Panc1 (cell line): ENCODE results near the gene SIRT5. TPM values are rescaled to one million over a fixed set of nuclear protein-coding genes. Genes with fewer than 3 reads are reported as not detected.

Experiments used
- ATAC-seq: fragments of 200-7000 bp; cut with Tn5 transposase; 2 replicates; pipeline ENCODE4 v1.9.1; 2020; ENCODE audit warnings: mild to moderate bottlenecking, moderate library complexity
- Bru-seq: library from RNA; stranded (reverse); fragments of 400-500 nt; gene quantifications from one replicate; lab custom pipeline; 2021; lab: Mats Ljungman, UMichigan
- BruChase-seq, 2 experiments: library from RNA; stranded (reverse); fragments of 400-500 nt; gene quantifications; one replicate each; lab custom pipeline; 2021; lab: Mats Ljungman, UMichigan
- BruUV-seq: library from RNA; stranded (reverse); fragments of 400-500 nt; replicated peaks from 2 replicates; lab custom pipeline; 2021; lab: Mats Ljungman, UMichigan
- CTCF ChIA-PET: fragments of 300-600 bp; sonication (Branson Sonifier 250); formaldehyde crosslinking; loops from one replicate; lab custom pipeline; 2022; ENCODE audit warnings: antibody characterized with exemption; lab: Charles Lee
- POLR2A ChIA-PET: fragments of 300-600 bp; sonication (Branson Sonifier 250); formaldehyde crosslinking; loops from one replicate; lab custom pipeline; 2022; ENCODE audit warnings: antibody characterized with exemption; lab: Charles Lee
- DNase-seq: peaks from one replicate; pipeline ENCODE4 v3.0.0-alpha.2; 2010; ENCODE audit warnings: low read depth, low spot score
- H3K27ac ChIP-seq: 2 replicates; pipeline ENCODE4 v1.5.1; 2011; ENCODE audit warnings: mild to moderate bottlenecking, low read length, inconsistent platforms
- H3K27me3 ChIP-seq: fragments of 200-500 bp; sonication (Bioruptor generic); 2 replicates; pipeline ENCODE4 v1.6.0; 2014; ENCODE audit warnings: low read length, inconsistent platforms; ENCODE audit not compliant: control insufficient read depth, insufficient read depth
- H3K36me3 ChIP-seq: fragments of 200-500 bp; sonication (Bioruptor generic); 2 replicates; pipeline ENCODE4 v1.5.1; 2014; ENCODE audit warnings: inconsistent platforms, mild to moderate bottlenecking, low read length, moderate library complexity; ENCODE audit not compliant: control insufficient read depth, insufficient read depth
- H3K4me1 ChIP-seq: 2 replicates; pipeline ENCODE4 v1.5.1; 2011; ENCODE audit warnings: inconsistent platforms, mild to moderate bottlenecking, low read length, moderate library complexity; ENCODE audit not compliant: control insufficient read depth, insufficient read depth
- H3K4me3 ChIP-seq, 2 experiments: 2 replicates each; pipeline ENCODE4 v1.5.1; 2011 to 2012; ENCODE audit warnings: low read depth in 2 of 2, low read length in 2 of 2, mild to moderate bottlenecking in 2 of 2, inconsistent platforms in 1 of 2, moderate library complexity in 1 of 2
- H3K9me3 ChIP-seq: fragments of 200-500 bp; sonication (Bioruptor generic); 2 replicates; pipeline ENCODE4 v1.5.1; 2014; ENCODE audit warnings: low read depth, mild to moderate bottlenecking, inconsistent platforms, low read length, moderate library complexity; ENCODE audit not compliant: control insufficient read depth, insufficient read depth
- CTCF ChIP-seq: fragments of 450-650 bp; IDR thresholded peaks from 2 replicates; pipeline ENCODE4 v1.5.1; 2017; ENCODE audit warnings: mild to moderate bottlenecking
- POLR2AphosphoS5 ChIP-seq: IDR thresholded peaks from 2 replicates; pipeline ENCODE4 v1.6.1; 2012; ENCODE audit warnings: mild to moderate bottlenecking, low read depth, low read length, moderate library complexity
- REST ChIP-seq, 2 experiments: IDR thresholded peaks; 2 replicates each; pipeline ENCODE4 v1.6.1; 2011 to 2012; ENCODE audit warnings: low read depth in 2 of 2, control low read depth in 1 of 2, low read length in 1 of 2, mild to moderate bottlenecking in 1 of 2, moderate library complexity in 1 of 2; ENCODE audit not compliant: insufficient read depth in 1 of 2
- SIN3A ChIP-seq: IDR thresholded peaks from 2 replicates; pipeline ENCODE4 v1.6.1; 2012; ENCODE audit warnings: low read depth, mild to moderate bottlenecking, low read length, moderate library complexity, borderline replicate concordance; ENCODE audit not compliant: insufficient read depth
- TCF7L2 ChIP-seq: IDR thresholded peaks from 2 replicates; pipeline ENCODE4 v1.6.1; 2011; ENCODE audit warnings: mild to moderate bottlenecking, low read depth, low read length, inconsistent platforms
- in situ Hi-C: cut with HindIII; loops from 2 replicates; pipeline ENCODE4 v1.10.0; 2016; ENCODE audit warnings: low sequenced_read_pairs, low pct_unique_long_range_greater_than_20kb
- intact Hi-C: fragments of 100-400 bp; cut with micrococcal nuclease; formaldehyde crosslinking; loops from one replicate; pipeline ENCODE4 v1.10.0; 2022; ENCODE audit not compliant: unreplicated experiment
- long read RNA-seq: library from polyadenylated mRNA; unstranded; transcript quantifications from one replicate; pipeline ENCODE4 v2.0.0, GENCODE V29; 2021; ENCODE audit not compliant: unreplicated experiment
- polyA plus RNA-seq: library from polyadenylated mRNA; unstranded; fragments of >200 nt; gene quantifications from one replicate; pipeline ENCODE4 v1.2.1, GENCODE V29; 2012; ENCODE audit warnings: missing spikeins; ENCODE audit not compliant: insufficient read length
- total RNA-seq: library from RNA; stranded (reverse); gene quantifications from one replicate; pipeline ENCODE4 v1.2.1, GENCODE V29; 2021; ENCODE audit not compliant: unreplicated experiment

The SIRT5 gene
- total RNA-seq (11.0 TPM), Bru-seq, nascent RNA (percentile 63 among the genes with signal in this experiment), BruChase-seq, experiment 1, labeled RNA remaining after a 2-hour chase (percentile 69 among the genes with signal in this experiment), BruChase-seq, experiment 2, labeled RNA remaining after a 6-hour chase (percentile 65 among the genes with signal in this experiment)
- 6.9 TPM for polyA plus RNA-seq
- long read RNA-seq, full-length matches to known transcripts, result 3 of 37 reads
- long read RNA-seq, partial matches to known transcripts, result 11 of 37 reads
- long read RNA-seq, other reads (novel, unspliced or antisense), result 23 of 37 reads

GRCh38 chr6:13574571-13575376 is at the start of gene SIRT5:
SIRT5 (plus strand) TSS chr6:13574601; CDS start chr6:13584111, 9,510 bp downstream.
- no peaks in the 10 kb centered on the region for H3K36me3 ChIP-seq
- ChIA-PET POLR2A (interaction anchor here (0.6 to 0.9 kb wide), 3 partner anchors 15 to 248 kb away, joined by 3 to 9 read pairs (median 3); no protein-coding TSS in a partner anchor), CTCF (interaction anchor here (0.6 to 1.1 kb wide), 2 partner anchors 239 to 663 kb away, joined by 3 to 5 read pairs; no protein-coding TSS in a partner anchor)
- peak within 1 kb of the TSS; percentile 90 for H3K27ac ChIP-seq
- H3K27me3 ChIP-seq, result no peaks in the 10 kb centered on the region
- BruUV-seq, result no TSS peak
- H3K9me3 ChIP-seq, result no peaks in the 10 kb centered on the region
- peak within 1 kb of the TSS; percentile 73 to 88 for H3K4me3 ChIP-seq
- ATAC-seq (peak; percentile 94), DNase-seq (peak; percentile 68)
- in situ Hi-C loops (no loop called here), intact Hi-C loops (loop anchor here (10.0 kb wide), 1 partner anchor 240 kb away; no protein-coding TSS in a partner anchor)
- TF ChIP-seq REST (IDR thresholded peaks at IDR 0.05; ENCODE audit: insufficient read depth in 1 of 2, low read depth in 2 of 2, low read length in 1 of 2) (no peak), TCF7L2 (no peak), SIN3A (peak; percentile 50; the same call in 1 of the 2 replicates), POLR2AphosphoS5 (peak; percentile 76), CTCF (peak; percentile 86; the same call in 1 of the 2 replicates)
- peaks cover 11% of the 10 kb centered on the region; the same call in 1 of the 2 replicates for H3K4me1 ChIP-seq

- intact Hi-C loops, result no loop called here
- DNase-seq (no peak), ATAC-seq (no peak)
- Histone ChIP-seq H3K36me3 (no peaks in the 10 kb centered on the region), H3K4me1 (no peaks in the 10 kb centered on the region), H3K27ac (no peak overlapping the region), H3K27me3 (no peaks in the 10 kb centered on the region), H3K9me3 (no peaks in the 10 kb centered on the region), H3K4me3 (no peak overlapping the region)
- POLR2A ChIA-PET, result no interaction called here
- in situ Hi-C loops, result no loop called here
- no TSS peak for BruUV-seq
- no peak for TF ChIP-seq POLR2AphosphoS5
- no peak for TF ChIP-seq CTCF
- CTCF ChIA-PET, result no interaction called here
Measured at GRCh38 chr6:13524801-13525508, 49.4 kb upstream of the SIRT5 start.
